CD14-positive monocyte (primary cell): ENCODE data around the gene CSF2. TPM values are rescaled to one million over a fixed set of nuclear protein-coding genes. Genes with fewer than 3 reads are reported as not detected.

Source experiments
- DNase-seq, 3 donors: peaks; one replicate each; pipeline ENCODE4 v3.0.0-alpha.2; 2011 to 2022
- H2AFZ ChIP-seq: 2 replicates; pipeline ENCODE4 v1.6.0; 2012; ENCODE audit warnings: mild to moderate bottlenecking, low read depth, low read length, inconsistent platforms; ENCODE audit not compliant: insufficient read depth, poor library complexity, severe bottlenecking
- H3K27ac ChIP-seq, 2 donors: 1 replicate in 1 of 2; 2 replicates in 1 of 2; pipeline ENCODE4 v1.5.1; 2012 to 2013; ENCODE audit warnings: low read length in 2 of 2, control low read depth in 1 of 2, inconsistent platforms in 1 of 2, low read depth in 1 of 2, mild to moderate bottlenecking in 1 of 2
- H3K27me3 ChIP-seq, 2 donors: one replicate each; pipeline versions ENCODE4 v1.6.0 to v1.6.1; 2011 to 2013; ENCODE audit warnings: low read length in 2 of 2; ENCODE audit not compliant: control insufficient read depth in 2 of 2, insufficient read depth in 2 of 2
- H3K36me3 ChIP-seq, 2 donors: replicated peaks in 1 of 2; 1 replicate in 1 of 2; 2 replicates in 1 of 2; pipeline versions ENCODE4 v1.5.1 to v1.6.1; 2012 to 2013; ENCODE audit warnings: low read length in 2 of 2, control low read depth in 1 of 2, inconsistent platforms in 1 of 2, mild to moderate bottlenecking in 1 of 2; ENCODE audit not compliant: insufficient read depth in 2 of 2, control insufficient read depth in 1 of 2
- H3K4me1 ChIP-seq, 2 donors: 1 replicate in 1 of 2; 2 replicates in 1 of 2; pipeline versions ENCODE4 v1.5.1 to v1.6.1; 2012 to 2013; ENCODE audit warnings: low read length in 2 of 2, control low read depth in 1 of 2, inconsistent platforms in 1 of 2, mild to moderate bottlenecking in 1 of 2, moderate library complexity in 1 of 2; ENCODE audit not compliant: insufficient read depth in 2 of 2, control insufficient read depth in 1 of 2
- H3K4me2 ChIP-seq: replicated peaks from 2 replicates; pipeline ENCODE3; 2012; ENCODE audit warnings: low read length, moderate library complexity, mild to moderate bottlenecking; ENCODE audit not compliant: poor library complexity, severe bottlenecking; ENCODE audit errors: extremely low read depth
- H3K4me3 ChIP-seq, 3 experiments: fragments of 200-600 bp in 1 of 3; sonication (generic) in 1 of 3; replicated peaks in 1 of 3; 1 replicate in 2 of 3; 2 replicates in 1 of 3; pipeline ENCODE4 v1.5.1; 2011 to 2013; ENCODE audit warnings: low read length in 3 of 3, mild to moderate bottlenecking in 3 of 3, control low read depth in 2 of 3, low read depth in 2 of 3, inconsistent platforms in 1 of 3, moderate library complexity in 1 of 3
- H3K79me2 ChIP-seq: 2 replicates; pipeline ENCODE4 v1.6.0; 2012; ENCODE audit warnings: mild to moderate bottlenecking, control low read depth, inconsistent platforms, low read length, moderate library complexity; ENCODE audit not compliant: insufficient read depth
- H3K9ac ChIP-seq: 2 replicates; pipeline ENCODE4 v1.6.0; 2017; ENCODE audit warnings: low read length, mild to moderate bottlenecking; ENCODE audit not compliant: insufficient read depth, poor library complexity, severe bottlenecking
- H3K9me3 ChIP-seq, 2 donors: replicated peaks in 1 of 2; 1 replicate in 1 of 2; 2 replicates in 1 of 2; pipeline versions ENCODE4 v1.5.1 to v1.6.1; 2012 to 2013; ENCODE audit warnings: low read length in 2 of 2, control low read depth in 1 of 2; ENCODE audit not compliant: control insufficient read depth in 1 of 2, insufficient read depth in 1 of 2
- H4K20me1 ChIP-seq: 2 replicates; pipeline ENCODE4 v1.6.0; 2012; ENCODE audit warnings: mild to moderate bottlenecking, low read length, control low read depth, moderate library complexity; ENCODE audit not compliant: insufficient read depth
- H3K27ac Mint-ChIP-seq, 7 donors: one replicate each; pipeline ENCODE4 v1.8.0; 2020; ENCODE audit warnings: mild to moderate bottlenecking in 7 of 7, mixed read lengths in 7 of 7, moderate library complexity in 6 of 7, inconsistent platforms in 2 of 7
- H3K27me3 Mint-ChIP-seq, 3 donors: one replicate each; pipeline ENCODE4 v1.8.0; 2021 to 2022; ENCODE audit warnings: low read depth in 3 of 3, mild to moderate bottlenecking in 3 of 3, mixed read lengths in 3 of 3, moderate library complexity in 3 of 3, inconsistent platforms in 1 of 3
- H3K36me3 Mint-ChIP-seq, 2 donors: one replicate each; pipeline ENCODE4 v1.8.0; 2020; ENCODE audit warnings: mixed read lengths in 2 of 2, inconsistent platforms in 1 of 2, mild to moderate bottlenecking in 1 of 2
- H3K4me1 Mint-ChIP-seq: one replicate; pipeline ENCODE4 v1.8.0; 2020; ENCODE audit warnings: mild to moderate bottlenecking, mixed read lengths
- H3K4me3 Mint-ChIP-seq, 2 donors: one replicate each; pipeline ENCODE4 v1.8.0; 2020; ENCODE audit warnings: mild to moderate bottlenecking in 2 of 2, mixed read lengths in 2 of 2, moderate library complexity in 1 of 2
- H3K9me3 Mint-ChIP-seq, 7 donors: one replicate each; pipeline ENCODE4 v1.8.0; 2020 to 2022; ENCODE audit warnings: mixed read lengths in 7 of 7, mild to moderate bottlenecking in 6 of 7, moderate library complexity in 6 of 7, inconsistent platforms in 2 of 7
- WGBS: methylation state at CpG from one replicate; pipeline ENCODE4 v1.1.5; 2013; ENCODE audit warnings: missing lambda C conversion rate; ENCODE audit not compliant: insufficient coverage; 5-methylcytosine and 5-hydroxymethylcytosine counted together
- intact Hi-C, 2 donors: fragments of 100-400 bp; cut with micrococcal nuclease; formaldehyde crosslinking; loops; one replicate each; pipeline versions ENCODE4 v1.15.0 to v1.15.1; 2023
- polyA plus RNA-seq, 3 donors: library from polyadenylated mRNA; depleted of rRNA in 1 of 3; unstranded in 2 of 3; stranded (reverse) in 1 of 3; fragments of 300-500 nt in 2 of 3; fragments of >200 nt in 1 of 3; fragmentation: Illumina TruSeq in 2 of 3; gene quantifications; 1 replicate in 2 of 3; 2 replicates in 1 of 3; pipeline ENCODE4 v1.2.3, GENCODE V29; 2012 to 2021
- TF ChIP-seq, protein P1 (sequence below): fragments of 200-600 bp; IDR thresholded peaks from one replicate; pipeline ENCODE4 v1.8.0; 2022; ENCODE audit warnings: antibody characterized with exemption, mild to moderate bottlenecking

The CSF2 gene
- polyA plus RNA-seq, 3 donors = not detected

- Histone ChIP-seq H3K9ac (no peak overlapping the region), H3K4me3 (no peak overlapping the region), H3K9me3 (no peaks in the 10 kb centered on the region), H3K27ac (no peak overlapping the region), H3K27me3 (peaks cover 14 to 47% of the 10 kb centered on the region in 2 donors), H3K4me1 (peaks cover 11 to 22% of the 10 kb centered on the region in 2 donors), H3K79me2 (no peaks in the 10 kb centered on the region), H3K4me2 (no peak overlapping the region), H4K20me1 (no peaks in the 10 kb centered on the region), H2AFZ (no peak overlapping the region), H3K36me3 (no peaks in the 10 kb centered on the region)
- intact Hi-C loops = no loop called here
- 100% methylated on average over 1 of the region's 2 CpGs for WGBS
- TF ChIP-seq, protein P1, sequence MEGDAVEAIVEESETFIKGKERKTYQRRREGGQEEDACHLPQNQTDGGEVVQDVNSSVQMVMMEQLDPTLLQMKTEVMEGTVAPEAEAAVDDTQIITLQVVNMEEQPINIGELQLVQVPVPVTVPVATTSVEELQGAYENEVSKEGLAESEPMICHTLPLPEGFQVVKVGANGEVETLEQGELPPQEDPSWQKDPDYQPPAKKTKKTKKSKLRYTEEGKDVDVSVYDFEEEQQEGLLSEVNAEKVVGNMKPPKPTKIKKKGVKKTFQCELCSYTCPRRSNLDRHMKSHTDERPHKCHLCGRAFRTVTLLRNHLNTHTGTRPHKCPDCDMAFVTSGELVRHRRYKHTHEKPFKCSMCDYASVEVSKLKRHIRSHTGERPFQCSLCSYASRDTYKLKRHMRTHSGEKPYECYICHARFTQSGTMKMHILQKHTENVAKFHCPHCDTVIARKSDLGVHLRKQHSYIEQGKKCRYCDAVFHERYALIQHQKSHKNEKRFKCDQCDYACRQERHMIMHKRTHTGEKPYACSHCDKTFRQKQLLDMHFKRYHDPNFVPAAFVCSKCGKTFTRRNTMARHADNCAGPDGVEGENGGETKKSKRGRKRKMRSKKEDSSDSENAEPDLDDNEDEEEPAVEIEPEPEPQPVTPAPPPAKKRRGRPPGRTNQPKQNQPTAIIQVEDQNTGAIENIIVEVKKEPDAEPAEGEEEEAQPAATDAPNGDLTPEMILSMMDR = no peak
- DNase-seq = no peak
- Mint-ChIP-seq H3K4me3 (no peak overlapping the region), H3K27ac (no peak overlapping the region), H3K4me1 (peaks cover 29% of the 10 kb centered on the region), H3K27me3 (peaks cover 42 to 63% (median 42%) of the 10 kb centered on the region in 3 donors), H3K9me3 (peaks cover 0 to 5% (median 0%) of the 10 kb centered on the region in 7 donors), H3K36me3 (peaks cover 0 to 4% of the 10 kb centered on the region in 2 donors)
These were observed 1.1 kb upstream of the CSF2 start for GRCh38 chr5:132072528-132072927.

GRCh38 chr5:132074091-132074771, 642 bp downstream of the CSF2 start:
- no peak overlapping the region for H3K9ac ChIP-seq
- Mint-ChIP-seq H3K36me3 (peaks cover 0 to 4% of the 10 kb centered on the region in 2 donors), H3K27ac (no peak overlapping the region), H3K4me3 (no peak overlapping the region), H3K9me3 (peaks cover 0 to 5% (median 0%) of the 10 kb centered on the region in 7 donors), H3K27me3 (peaks cover 36 to 58% (median 38%) of the 10 kb centered on the region in 3 donors), H3K4me1 (peaks cover 24% of the 10 kb centered on the region)
- no peaks in the 10 kb centered on the region for H4K20me1 ChIP-seq
- H3K27me3 ChIP-seq = peaks cover 12 to 30% of the 10 kb centered on the region in 2 donors
- H3K27ac ChIP-seq = no peak overlapping the region
- intact Hi-C loops = no loop called here
- DNase-seq = no peak
- H3K4me1 ChIP-seq = peaks cover 10 to 19% of the 10 kb centered on the region in 2 donors
- H3K36me3 ChIP-seq = no peaks in the 10 kb centered on the region
- TF ChIP-seq, protein P1 = no peak
- no peak overlapping the region for H3K4me2 ChIP-seq
- no peak overlapping the region for H2AFZ ChIP-seq
- no CpG with 5 or more reads among the region's 7 CpGs for WGBS
- no peaks in the 10 kb centered on the region for H3K9me3 ChIP-seq
- H3K79me2 ChIP-seq = no peaks in the 10 kb centered on the region
- no peak overlapping the region for H3K4me3 ChIP-seq
